HepG2 (cell line): ENCODE data around the gene FIS1. TPM values are rescaled to one million over a fixed set of nuclear protein-coding genes. Genes with fewer than 3 reads are reported as not detected.

Experiments
- CENPBD1 ChIP-seq: sonication (generic); formaldehyde crosslinking; IDR thresholded peaks from 2 replicates; pipeline ENCODE4 v1.8.0; 2022; ENCODE audit warnings: missing genetic modification reagents, low read depth, mild to moderate bottlenecking, borderline replicate concordance
- DMTF1 ChIP-seq: sonication (generic); formaldehyde crosslinking; IDR thresholded peaks from 2 replicates; pipeline ENCODE4 v1.4.0; 2020; ENCODE audit warnings: mild to moderate bottlenecking, missing genetic modification reagents
- DR1 ChIP-seq: sonication (generic); formaldehyde crosslinking; IDR thresholded peaks from 2 replicates; pipeline ENCODE4 v1.8.0; 2021; ENCODE audit warnings: mild to moderate bottlenecking, missing genetic modification reagents, inconsistent platforms
- GABPB1 ChIP-seq: IDR thresholded peaks from 2 replicates; pipeline ENCODE4 v1.6.1; 2016; ENCODE audit warnings: mild to moderate bottlenecking, missing genetic modification reagents, moderate library complexity, missing compliant biosample characterization
- HNF4G ChIP-seq, 2 experiments: sonication (generic) in 1 of 2; formaldehyde crosslinking in 1 of 2; IDR thresholded peaks; 2 replicates each; pipeline versions ENCODE4 v1.4.0 to v1.6.1; 2011 to 2020; ENCODE audit warnings: borderline replicate concordance in 2 of 2, low read depth in 2 of 2, mild to moderate bottlenecking in 2 of 2, low read length in 1 of 2, missing genetic modification reagents in 1 of 2, moderate library complexity in 1 of 2
- KMT2A ChIP-seq: sonication (generic); formaldehyde crosslinking; IDR thresholded peaks from 2 replicates; pipeline ENCODE4 v1.4.0; 2020; ENCODE audit warnings: missing genetic modification reagents
- MXI1 ChIP-seq: IDR thresholded peaks from 3 replicates; pipeline ENCODE4 v1.6.1; 2012; ENCODE audit warnings: low read depth, low read length, inconsistent platforms, borderline replicate concordance
- NCOA1 ChIP-seq: sonication (generic); formaldehyde crosslinking; IDR thresholded peaks from 2 replicates; pipeline ENCODE4 v1.9.0; 2021; ENCODE audit warnings: missing genetic modification reagents
- PLRG1 ChIP-seq: fragments of 450-650 bp; conservative IDR thresholded peaks from 2 replicates; pipeline ENCODE4 v1.6.1; 2016
- SOX6 ChIP-seq, 2 experiments: fragments of 450-650 bp in 1 of 2; sonication (generic) in 1 of 2; formaldehyde crosslinking in 1 of 2; IDR thresholded peaks; 2 replicates each; pipeline versions ENCODE4 v1.4.0 to v1.6.1; 2017 to 2020; ENCODE audit warnings: antibody characterized with exemption in 1 of 2, mild to moderate bottlenecking in 1 of 2, missing genetic modification reagents in 1 of 2
- TCF7L2 ChIP-seq: IDR thresholded peaks from 2 replicates; pipeline ENCODE4 v1.6.1; 2011; ENCODE audit warnings: mild to moderate bottlenecking, low read depth, low read length, moderate library complexity
- ZNF460 ChIP-seq: sonication (generic); formaldehyde crosslinking; IDR thresholded peaks from 2 replicates; pipeline ENCODE4 v1.5.1; 2020; ENCODE audit warnings: missing genetic modification reagents, mild to moderate bottlenecking, borderline replicate concordance
- ZNF574 ChIP-seq: sonication (generic); formaldehyde crosslinking; IDR thresholded peaks from 2 replicates; pipeline ENCODE4 v1.4.0; 2020; ENCODE audit warnings: missing genetic modification reagents
- ZNF670 ChIP-seq: sonication (generic); formaldehyde crosslinking; IDR thresholded peaks from 2 replicates; pipeline ENCODE4 v1.8.0; 2022; ENCODE audit warnings: mild to moderate bottlenecking, missing genetic modification reagents, borderline replicate concordance
- ZNF672 ChIP-seq: sonication (generic); formaldehyde crosslinking; IDR thresholded peaks from 2 replicates; pipeline ENCODE4 v1.8.1; 2022; ENCODE audit warnings: missing genetic modification reagents
- ZNF768 ChIP-seq: sonication (generic); formaldehyde crosslinking; IDR thresholded peaks from 2 replicates; pipeline ENCODE4 v1.4.0; 2020; ENCODE audit warnings: missing genetic modification reagents
- ZNF850 ChIP-seq: sonication (generic); formaldehyde crosslinking; conservative IDR thresholded peaks from 2 replicates; pipeline ENCODE4 v1.9.0; 2021; ENCODE audit warnings: mild to moderate bottlenecking, missing genetic modification reagents
- polyA plus RNA-seq, 8 experiments: library from polyadenylated mRNA; depleted of rRNA in 3 of 8; stranded (reverse) in 7 of 8; unstranded in 1 of 8; fragments of >200 nt; fragmentation: Illumina TruSeq in 4 of 8; extraction: Trizol in 4 of 8; gene quantifications; 2 replicates each; pipeline versions ENCODE4 v1.2.1 to v1.2.3, GENCODE V29; 2011 to 2016; ENCODE audit warnings: low read depth in 4 of 8, missing spikeins in 1 of 8, mixed read lengths in 1 of 8; ENCODE audit not compliant: insufficient read depth in 1 of 8
- total RNA-seq, 5 experiments: library from RNA; depleted of rRNA; stranded (reverse); fragments of >200 nt; fragmentation: Illumina TruSeq; extraction: Trizol; gene quantifications; 2 replicates each; pipeline ENCODE4 v1.2.3, GENCODE V29; 2016; ENCODE audit warnings: low read depth in 1 of 5
- TF ChIP-seq, protein P1 (sequence below): IDR thresholded peaks from 2 replicates; pipeline ENCODE4 v1.6.1; 2012; ENCODE audit warnings: low read length, improper control_type of control experiment
- TF ChIP-seq, protein P2 (sequence below): sonication (generic); formaldehyde crosslinking; IDR thresholded peaks from 2 replicates; pipeline ENCODE4 v1.8.1; 2023; ENCODE audit warnings: missing genetic modification reagents, mild to moderate bottlenecking, borderline replicate concordance

FIS1 gene
- total and polyA plus RNA-seq, 2 of the 13 experiments (the other 11 are each of a cell fraction or from before 2014, with no cell fraction given) = 97.5 to 101 TPM

DNA sequence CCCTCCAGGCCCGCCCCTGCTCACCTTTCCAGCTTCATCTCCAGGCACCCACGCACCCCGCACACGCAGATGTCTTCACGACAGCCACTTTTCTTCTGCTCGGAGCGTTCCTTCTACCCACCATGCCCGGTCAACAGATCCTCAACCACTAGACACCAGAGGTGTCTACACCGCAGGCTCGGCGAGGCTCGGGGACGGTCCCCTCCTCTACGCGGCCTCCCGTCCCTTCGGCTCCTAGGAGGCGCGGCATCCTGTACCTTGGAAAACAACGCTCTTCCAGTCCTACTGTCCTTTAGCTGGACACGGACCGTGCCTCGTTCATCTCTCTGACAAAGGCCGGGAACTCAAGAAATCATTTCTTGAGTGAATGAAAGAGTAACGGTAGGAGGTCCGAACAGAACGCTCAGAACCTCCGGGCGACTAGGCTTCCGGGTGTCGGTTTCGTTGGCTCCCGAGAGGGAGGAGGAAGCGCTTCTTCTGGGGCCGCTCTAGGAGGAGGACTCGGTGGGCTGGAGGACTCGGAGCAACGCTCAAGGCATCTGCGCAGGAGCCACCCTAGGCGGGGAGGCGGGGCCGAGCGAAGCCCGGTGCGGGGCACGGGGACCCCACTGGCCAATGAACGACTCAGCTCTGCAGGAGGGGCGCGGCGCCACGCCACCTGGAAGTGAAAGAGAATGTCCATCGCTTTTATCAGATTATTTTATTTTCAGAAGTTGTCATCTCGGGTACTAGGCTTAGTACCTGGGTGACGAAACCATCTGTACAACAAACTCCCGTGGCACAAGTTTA, 7.2 kb upstream of the FIS1 start (continued):
- TF ChIP-seq CENPBD1 (no peak), PLRG1 (no peak), ZNF672 (CRISPR knock-in tag) (no peak), GABPB1 (CRISPR knock-in tag) (peak; percentile 93), SOX6 (IDR thresholded peaks at IDR 0.05) (no peak), SOX6 (CRISPR knock-in tag; IDR thresholded peaks at IDR 0.05) (peak; percentile 39; the same call in 1 of the 2 replicates), HNF4G (IDR thresholded peaks at IDR 0.05; ENCODE audit: borderline replicate concordance, low read depth, low read length) (no peak), HNF4G (CRISPR knock-in tag; IDR thresholded peaks at IDR 0.05; ENCODE audit: borderline replicate concordance, low read depth) (peak; percentile 47; the same call in 1 of the 2 replicates), DMTF1 (no peak), TCF7L2 (no peak), KMT2A (CRISPR knock-in tag) (peak; percentile 89; the same call in 1 of the 2 replicates), ZNF574 (CRISPR knock-in tag) (peak; percentile 99), ZNF768 (CRISPR knock-in tag) (no peak), NCOA1 (CRISPR knock-in tag) (no peak), MXI1 (peak; percentile 67; the same call in 1 of the 3 replicates), ZNF850 (CRISPR knock-in tag) (no peak), ZNF670 (no peak), DR1 (CRISPR knock-in tag) (0 out of 2 replicates have a peak, but pooled peaks have one; percentile 30), ZNF460 (0 out of 2 replicates have a peak, but pooled peaks have one; percentile 7)
- TF ChIP-seq, protein P1, sequence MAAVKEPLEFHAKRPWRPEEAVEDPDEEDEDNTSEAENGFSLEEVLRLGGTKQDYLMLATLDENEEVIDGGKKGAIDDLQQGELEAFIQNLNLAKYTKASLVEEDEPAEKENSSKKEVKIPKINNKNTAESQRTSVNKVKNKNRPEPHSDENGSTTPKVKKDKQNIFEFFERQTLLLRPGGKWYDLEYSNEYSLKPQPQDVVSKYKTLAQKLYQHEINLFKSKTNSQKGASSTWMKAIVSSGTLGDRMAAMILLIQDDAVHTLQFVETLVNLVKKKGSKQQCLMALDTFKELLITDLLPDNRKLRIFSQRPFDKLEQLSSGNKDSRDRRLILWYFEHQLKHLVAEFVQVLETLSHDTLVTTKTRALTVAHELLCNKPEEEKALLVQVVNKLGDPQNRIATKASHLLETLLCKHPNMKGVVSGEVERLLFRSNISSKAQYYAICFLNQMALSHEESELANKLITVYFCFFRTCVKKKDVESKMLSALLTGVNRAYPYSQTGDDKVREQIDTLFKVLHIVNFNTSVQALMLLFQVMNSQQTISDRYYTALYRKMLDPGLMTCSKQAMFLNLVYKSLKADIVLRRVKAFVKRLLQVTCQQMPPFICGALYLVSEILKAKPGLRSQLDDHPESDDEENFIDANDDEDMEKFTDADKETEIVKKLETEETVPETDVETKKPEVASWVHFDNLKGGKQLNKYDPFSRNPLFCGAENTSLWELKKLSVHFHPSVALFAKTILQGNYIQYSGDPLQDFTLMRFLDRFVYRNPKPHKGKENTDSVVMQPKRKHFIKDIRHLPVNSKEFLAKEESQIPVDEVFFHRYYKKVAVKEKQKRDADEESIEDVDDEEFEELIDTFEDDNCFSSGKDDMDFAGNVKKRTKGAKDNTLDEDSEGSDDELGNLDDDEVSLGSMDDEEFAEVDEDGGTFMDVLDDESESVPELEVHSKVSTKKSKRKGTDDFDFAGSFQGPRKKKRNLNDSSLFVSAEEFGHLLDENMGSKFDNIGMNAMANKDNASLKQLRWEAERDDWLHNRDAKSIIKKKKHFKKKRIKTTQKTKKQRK = no peak
- TF ChIP-seq, protein P2, sequence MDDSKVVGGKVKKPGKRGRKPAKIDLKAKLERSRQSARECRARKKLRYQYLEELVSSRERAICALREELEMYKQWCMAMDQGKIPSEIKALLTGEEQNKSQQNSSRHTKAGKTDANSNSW = no peak
